Stomach (tissue), 4 donors: ENCODE data around the gene ABI3BP.
A peak's percentile ranks its signal among the peaks of the same experiment; 100 is the strongest.

Experiments used
- EP300 ChIP-seq: sonication (generic); formaldehyde crosslinking; IDR thresholded peaks from one replicate; pipeline ENCODE4 v1.6.1; 2017; ENCODE audit warnings: antibody characterized with exemption
- POLR2A ChIP-seq, 4 donors: fragments of 450-650 bp; IDR thresholded peaks; one replicate each; pipeline ENCODE4 v1.6.1; 2016; ENCODE audit warnings: antibody characterized with exemption in 4 of 4, control low read depth in 2 of 4, mild to moderate bottlenecking in 1 of 4, moderate library complexity in 1 of 4
- POLR2AphosphoS5 ChIP-seq, 3 donors: sonication (generic); formaldehyde crosslinking; IDR thresholded peaks; one replicate each; pipeline ENCODE4 v1.6.1; 2016; ENCODE audit warnings: antibody characterized with exemption in 3 of 3
- TF ChIP-seq, protein P1 (sequence below), 7 experiments: fragments of 450-650 bp in 4 of 7; fragments of 200-600 bp in 3 of 7; sonication (generic) in 3 of 7; IDR thresholded peaks; one replicate each; pipeline ENCODE4 v1.5.1; 2016 to 2019; ENCODE audit warnings: antibody characterized with exemption in 7 of 7, control low read depth in 2 of 7, mild to moderate bottlenecking in 1 of 7

DNA sequence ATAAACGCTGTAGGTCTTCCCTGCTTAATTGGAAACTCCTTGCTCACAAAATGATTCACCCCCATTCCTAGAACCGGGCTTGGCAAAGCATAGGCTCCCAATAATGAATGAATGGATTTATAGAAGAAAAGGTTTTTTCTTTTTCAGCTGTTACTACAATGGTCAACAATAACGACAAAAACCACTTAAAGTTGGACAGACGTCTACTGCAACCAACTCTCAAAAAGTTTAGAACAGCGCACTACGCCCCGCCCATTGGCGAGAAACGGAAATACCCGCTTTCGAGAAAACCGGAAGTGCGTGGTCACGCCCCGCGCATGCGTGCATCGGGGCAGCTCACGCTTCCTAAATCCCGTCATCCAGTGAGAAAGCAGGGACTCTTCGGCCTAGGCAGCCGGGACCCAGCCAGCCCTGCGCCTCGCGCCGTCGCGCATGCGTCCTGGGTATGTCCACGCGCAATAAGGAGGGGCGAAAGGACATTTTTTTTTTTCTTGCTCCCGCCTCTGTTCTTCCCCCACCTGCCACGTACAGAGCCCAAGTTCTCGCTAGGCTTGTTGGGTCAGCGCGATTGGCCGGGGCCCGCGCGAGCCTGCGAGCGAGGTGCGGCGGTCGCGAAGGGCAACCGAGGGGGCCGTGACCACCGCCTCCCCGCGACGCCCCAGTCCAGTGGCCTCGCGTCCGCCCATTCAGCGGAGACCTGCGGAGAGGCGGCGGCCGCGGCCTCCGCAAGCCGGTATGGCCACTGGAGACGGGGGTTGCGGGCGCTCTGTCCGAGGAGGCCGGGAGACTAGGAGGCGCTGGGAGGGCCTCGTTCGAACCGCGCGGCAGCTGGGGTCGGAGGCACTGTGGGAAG lies 284.0 kb downstream of the ABI3BP start, which contains the start of gene TFG:
- TF ChIP-seq POLR2A (IDR thresholded peaks at IDR 0.05) (peak in 1 of 4 donors; percentile 47), POLR2AphosphoS5 (IDR thresholded peaks at IDR 0.05) (peak; percentile 89 to 92 (median 91)), EP300 (no peak)
- TF ChIP-seq, protein P1, sequence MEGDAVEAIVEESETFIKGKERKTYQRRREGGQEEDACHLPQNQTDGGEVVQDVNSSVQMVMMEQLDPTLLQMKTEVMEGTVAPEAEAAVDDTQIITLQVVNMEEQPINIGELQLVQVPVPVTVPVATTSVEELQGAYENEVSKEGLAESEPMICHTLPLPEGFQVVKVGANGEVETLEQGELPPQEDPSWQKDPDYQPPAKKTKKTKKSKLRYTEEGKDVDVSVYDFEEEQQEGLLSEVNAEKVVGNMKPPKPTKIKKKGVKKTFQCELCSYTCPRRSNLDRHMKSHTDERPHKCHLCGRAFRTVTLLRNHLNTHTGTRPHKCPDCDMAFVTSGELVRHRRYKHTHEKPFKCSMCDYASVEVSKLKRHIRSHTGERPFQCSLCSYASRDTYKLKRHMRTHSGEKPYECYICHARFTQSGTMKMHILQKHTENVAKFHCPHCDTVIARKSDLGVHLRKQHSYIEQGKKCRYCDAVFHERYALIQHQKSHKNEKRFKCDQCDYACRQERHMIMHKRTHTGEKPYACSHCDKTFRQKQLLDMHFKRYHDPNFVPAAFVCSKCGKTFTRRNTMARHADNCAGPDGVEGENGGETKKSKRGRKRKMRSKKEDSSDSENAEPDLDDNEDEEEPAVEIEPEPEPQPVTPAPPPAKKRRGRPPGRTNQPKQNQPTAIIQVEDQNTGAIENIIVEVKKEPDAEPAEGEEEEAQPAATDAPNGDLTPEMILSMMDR (IDR thresholded peaks at IDR 0.05), result no peak
